Measurements from ENCODE around the gene CA9.
A peak's percentile ranks its signal among the peaks of the same experiment; 100 is the strongest.

Gene CA9

DNA sequence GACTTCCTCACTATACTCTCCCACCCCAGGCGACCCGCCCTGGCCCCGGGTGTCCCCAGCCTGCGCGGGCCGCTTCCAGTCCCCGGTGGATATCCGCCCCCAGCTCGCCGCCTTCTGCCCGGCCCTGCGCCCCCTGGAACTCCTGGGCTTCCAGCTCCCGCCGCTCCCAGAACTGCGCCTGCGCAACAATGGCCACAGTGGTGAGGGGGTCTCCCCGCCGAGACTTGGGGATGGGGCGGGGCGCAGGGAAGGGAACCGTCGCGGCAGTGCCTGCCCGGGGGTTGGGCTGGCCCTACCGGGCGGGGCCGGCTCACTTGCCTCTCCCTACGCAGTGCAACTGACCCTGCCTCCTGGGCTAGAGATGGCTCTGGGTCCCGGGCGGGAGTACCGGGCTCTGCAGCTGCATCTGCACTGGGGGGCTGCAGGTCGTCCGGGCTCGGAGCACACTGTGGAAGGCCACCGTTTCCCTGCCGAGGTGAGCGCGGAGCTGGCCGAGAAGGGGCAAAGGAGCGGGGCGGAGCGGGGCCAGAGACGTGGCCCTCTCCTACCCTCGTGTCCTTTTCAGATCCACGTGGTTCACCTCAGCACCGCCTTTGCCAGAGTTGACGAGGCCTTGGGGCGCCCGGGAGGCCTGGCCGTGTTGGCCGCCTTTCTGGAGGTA, 2.1 kb downstream of the CA9 start:
- no peak for DNase-seq (ENCODE audit: low read depth in 2 of 2)

DNA sequence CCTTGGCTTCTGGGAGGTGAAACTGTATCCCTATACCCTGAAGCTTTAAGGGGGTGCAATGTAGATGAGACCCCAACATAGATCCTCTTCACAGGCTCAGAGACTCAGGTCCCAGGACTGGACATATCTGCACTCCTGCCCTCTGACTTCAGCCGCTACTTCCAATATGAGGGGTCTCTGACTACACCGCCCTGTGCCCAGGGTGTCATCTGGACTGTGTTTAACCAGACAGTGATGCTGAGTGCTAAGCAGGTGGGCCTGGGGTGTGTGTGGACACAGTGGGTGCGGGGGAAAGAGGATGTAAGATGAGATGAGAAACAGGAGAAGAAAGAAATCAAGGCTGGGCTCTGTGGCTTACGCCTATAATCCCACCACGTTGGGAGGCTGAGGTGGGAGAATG, 5.4 kb downstream of the CA9 start:
- DNase-seq (ENCODE audit: low read depth in 2 of 2): no peak

DNA sequence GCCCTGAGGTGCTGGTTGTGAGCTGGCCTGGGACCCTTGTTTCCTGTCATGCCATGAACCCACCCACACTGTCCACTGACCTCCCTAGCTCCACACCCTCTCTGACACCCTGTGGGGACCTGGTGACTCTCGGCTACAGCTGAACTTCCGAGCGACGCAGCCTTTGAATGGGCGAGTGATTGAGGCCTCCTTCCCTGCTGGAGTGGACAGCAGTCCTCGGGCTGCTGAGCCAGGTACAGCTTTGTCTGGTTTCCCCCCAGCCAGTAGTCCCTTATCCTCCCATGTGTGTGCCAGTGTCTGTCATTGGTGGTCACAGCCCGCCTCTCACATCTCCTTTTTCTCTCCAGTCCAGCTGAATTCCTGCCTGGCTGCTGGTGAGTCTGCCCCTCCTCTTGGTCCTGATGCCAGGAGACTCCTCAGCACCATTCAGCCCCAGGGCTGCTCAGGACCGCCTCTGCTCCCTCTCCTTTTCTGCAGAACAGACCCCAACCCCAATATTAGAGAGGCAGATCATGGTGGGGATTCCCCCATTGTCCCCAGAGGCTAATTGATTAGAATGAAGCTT, 6.1 kb downstream of the CA9 start:
- DNase-seq (ENCODE audit: low read depth in 2 of 2): no peak

DNA sequence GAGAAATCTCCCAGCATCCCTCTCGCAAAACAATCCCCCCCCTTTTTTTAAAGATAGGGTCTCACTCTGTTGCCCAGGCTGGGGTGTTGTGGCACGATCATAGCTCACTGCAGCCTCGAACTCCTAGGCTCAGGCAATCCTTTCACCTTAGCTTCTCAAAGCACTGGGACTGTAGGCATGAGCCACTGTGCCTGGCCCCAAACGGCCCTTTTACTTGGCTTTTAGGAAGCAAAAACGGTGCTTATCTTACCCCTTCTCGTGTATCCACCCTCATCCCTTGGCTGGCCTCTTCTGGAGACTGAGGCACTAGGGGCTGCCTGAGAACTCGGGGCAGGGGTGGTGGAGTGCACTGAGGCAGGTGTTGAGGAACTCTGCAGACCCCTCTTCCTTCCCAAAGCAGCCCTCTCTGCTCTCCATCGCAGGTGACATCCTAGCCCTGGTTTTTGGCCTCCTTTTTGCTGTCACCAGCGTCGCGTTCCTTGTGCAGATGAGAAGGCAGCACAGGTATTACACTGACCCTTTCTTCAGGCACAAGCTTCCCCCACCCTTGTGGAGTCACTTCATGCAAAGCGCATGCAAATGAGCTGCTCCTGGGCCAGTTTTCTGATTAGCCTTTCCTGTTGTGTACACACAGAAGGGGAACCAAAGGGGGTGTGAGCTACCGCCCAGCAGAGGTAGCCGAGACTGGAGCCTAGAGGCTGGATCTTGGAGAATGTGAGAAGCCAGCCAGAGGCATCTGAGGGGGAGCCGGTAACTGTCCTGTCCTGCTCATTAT, 6.8 kb downstream of the CA9 start:
- no peak for DNase-seq (ENCODE audit: low read depth in 2 of 2)

DNA sequence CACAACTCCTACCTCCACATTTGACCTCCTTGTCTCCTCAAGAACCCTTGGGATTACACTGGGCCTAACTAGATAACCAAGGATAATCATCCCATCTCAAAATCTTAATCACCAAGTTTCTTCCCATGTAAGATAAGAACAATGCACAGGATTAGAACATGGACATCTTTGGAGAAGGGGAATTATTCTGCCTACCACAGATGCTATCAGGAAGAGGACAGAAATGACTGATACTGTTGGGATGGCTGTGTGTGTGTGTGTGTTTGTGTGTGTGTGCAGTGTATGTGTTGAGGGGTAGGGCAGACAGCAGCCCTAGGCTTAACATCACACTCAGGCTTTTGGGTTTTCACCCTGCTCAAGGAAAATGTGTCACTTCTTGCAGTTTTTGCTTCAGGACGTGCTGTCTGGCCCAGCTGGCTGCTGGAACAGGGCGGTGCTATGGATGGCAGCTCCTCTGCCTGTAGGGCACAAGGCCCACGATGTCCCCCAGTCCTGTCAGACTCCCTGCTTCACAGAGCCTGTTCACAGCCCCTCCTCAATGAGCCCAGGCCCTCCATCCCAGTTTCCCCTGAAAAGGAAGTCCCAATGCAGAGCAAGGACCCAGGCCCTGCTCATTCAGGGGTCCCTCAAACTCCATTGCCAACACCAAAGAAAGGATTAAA, 7.7 kb downstream of the CA9 start:
- no peak for DNase-seq (ENCODE audit: low read depth in 2 of 2)

DNA sequence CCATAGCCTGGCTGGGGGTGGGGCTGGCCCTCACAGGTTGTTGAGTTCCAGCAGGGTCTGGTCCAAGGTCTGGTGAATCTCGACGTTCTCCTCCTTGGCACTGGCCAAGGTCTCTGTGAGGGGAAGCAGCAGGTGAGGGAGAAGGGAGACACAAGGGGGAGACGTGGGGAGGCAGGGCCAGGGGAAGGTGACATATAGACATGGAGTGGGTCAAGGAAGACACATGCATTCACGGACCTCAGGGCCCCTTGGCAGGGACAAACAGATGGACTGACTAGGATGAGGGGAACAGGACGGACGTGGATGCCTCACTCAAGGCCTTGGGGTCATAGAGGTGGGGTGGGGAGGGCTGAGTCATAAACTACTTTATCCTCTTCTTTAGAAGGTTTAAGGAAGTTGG, 8.3 kb downstream of the CA9 start:
- DNase-seq (ENCODE audit: low read depth in 2 of 2): no peak

DNA sequence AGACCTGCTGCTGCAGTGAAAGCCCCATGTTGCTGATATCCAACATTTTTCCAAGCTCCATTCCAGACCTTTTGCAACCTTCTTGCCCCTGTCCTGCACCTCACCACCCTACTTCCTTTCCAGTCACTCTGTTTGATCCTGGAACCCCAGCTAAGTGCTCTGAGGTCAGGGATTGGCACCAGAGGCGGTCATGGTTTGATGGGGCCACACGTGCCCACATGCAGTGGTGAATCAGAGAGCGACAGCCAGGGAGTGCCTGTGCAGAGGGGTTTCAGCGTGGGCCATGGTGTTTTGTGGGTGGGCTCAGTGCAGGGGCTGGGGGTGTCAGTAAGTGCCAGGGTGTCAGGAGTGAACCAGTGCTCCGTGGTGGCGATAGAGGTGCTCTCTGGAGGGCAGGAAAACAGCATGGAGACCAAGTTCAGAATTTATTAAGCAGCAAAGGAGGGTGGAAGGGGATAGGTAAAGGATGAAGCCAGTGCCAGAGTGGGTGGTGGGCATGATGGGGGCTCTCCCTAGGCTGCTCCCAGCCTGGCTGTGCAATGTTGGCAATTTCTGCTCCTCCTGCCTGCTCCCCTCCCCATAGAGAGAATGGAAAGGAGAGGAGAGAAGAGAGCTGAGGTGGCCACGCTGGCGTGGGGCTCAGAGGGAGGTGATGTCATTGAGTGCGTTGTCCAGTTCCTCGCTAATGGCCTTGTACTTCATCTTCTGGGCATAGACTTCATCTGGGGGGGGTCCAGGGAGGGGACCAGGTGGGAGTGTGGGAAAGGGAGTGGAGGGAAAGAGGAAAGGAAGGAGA, 9.0 kb downstream of the CA9 start:
- DNase-seq (ENCODE audit: low read depth in 2 of 2): no peak

DNA sequence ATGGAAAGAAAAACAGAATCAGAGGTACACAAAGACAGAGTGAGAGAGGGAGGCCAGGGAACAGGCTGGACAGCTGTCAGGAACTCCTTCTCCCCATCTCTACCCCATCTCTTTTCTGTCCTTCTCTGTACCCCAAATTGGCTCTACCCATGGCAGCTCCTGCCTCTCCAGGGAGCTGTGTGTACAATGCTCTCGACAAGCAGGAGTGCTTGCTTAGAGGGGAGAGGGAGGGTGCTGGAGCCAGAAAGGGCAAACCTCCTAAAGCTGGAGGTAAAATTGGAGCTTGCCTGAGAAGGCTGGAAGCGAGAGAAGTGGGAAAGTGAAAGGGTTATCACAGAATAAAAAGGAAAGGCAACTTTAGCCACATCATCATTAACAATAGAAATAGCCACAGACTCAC, 9.6 kb downstream of the CA9 start:
- DNase-seq (ENCODE audit: low read depth in 2 of 2): no peak

DNA sequence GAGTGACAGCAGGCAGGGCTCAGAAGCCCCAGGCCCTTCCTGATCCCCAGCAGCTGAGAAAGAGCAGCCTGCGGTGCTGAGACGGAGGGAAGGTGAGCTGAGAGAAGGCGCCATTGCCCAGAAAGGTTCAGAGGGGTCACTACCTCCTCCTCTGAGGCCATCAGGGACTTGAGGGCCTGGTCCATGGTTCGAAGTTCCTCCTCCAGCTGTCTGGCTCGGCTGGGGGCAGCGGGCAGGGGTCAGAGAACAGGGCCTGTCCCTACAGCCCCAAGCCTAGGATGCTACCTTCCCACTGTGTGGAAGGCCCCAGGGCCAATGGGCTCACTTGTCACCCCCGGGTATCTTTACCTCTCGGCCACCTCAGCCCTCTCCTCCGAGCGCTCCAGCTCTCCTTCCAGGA, 11.2 kb downstream of the CA9 start:
- no peak for DNase-seq (ENCODE audit: low read depth in 2 of 2)

DNA sequence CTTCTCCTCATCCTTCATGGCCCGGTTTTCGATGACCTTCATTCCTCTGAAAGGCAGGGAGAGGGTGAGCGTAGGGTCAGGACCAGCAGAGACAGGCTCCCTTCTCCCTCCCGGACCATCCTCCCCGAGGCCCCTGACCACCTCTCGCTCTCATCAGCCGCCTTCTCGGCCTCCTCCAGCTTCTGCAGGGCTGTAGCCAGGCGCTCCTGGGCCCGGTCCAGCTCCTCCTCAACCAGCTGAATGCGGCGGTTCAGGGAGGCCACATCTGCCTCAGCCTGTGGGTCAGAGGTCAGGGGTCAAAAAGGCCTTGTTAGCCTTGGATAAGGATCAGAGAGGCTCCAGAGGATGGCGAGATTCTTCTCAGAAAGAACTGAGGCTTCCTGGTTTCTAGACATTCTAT, 11.8 kb downstream of the CA9 start:
- no peak for DNase-seq (ENCODE audit: low read depth in 2 of 2)

DNA sequence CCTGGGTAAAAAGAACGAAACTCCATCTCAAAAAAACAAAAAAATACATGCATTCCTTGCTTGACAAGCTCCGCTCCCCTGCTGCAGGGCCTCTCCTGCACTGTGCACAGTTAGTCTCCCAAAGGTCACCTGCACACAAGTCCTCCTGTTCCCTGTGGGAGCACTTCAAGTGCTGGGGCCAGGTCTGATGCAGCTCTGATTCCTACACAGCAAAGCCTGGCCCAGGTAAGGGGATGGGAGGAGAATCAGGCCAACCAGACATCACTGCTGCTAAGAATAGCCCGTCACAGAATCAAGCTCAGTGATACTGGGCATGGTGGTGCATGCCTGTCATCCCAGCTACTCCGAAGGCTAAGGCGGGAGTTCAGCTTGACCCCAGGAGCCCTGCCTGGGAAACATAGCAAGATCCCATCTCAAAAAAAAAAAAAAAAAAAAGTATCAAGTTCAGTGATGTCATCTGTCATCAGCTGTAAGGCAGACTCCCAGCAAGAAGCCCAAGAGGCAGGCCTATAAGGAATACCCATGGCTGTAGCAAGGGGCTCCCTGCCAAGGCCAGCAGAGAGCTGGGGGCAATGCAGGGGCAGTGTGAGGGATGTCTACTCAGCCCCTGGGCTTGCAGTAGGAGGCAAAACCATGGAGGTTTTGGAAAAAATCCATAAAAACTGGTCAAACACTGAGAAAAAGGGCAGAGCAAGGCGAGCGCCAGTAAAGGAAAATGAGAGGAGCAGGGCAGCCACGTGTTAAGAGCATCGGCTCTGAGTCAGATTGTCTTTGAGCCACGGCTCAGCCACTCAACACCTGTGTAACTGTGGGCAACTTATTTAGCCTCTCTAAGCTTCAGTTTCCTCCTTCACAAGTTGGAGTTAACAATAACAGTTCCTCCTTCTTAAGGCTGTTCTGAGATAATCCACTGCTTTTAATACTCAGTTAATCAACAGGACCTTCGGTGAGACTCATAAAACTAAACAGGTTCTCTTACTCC, 12.8 kb downstream of the CA9 start:
- no peak for DNase-seq (ENCODE audit: low read depth in 2 of 2)

DNA sequence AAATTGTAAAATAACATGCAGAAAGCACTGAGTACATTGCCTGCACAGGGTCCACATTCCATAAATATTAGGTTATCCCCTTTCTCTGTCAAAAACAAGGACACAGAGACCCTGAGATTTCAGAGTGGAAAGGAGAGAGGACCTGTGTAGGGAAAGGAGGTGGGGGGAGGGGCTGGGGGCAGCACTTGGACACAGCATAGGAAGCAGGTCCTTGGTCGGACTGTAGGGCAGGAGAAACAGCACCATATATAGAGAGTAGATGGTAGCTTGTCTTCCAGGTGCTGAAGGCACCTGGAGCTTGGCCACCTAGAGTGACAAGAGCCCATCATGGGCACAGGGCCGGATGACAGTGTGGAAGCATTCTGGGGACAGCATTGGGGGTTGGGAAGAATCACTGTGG, 13.6 kb downstream of the CA9 start:
- DNase-seq (ENCODE audit: low read depth in 2 of 2): no peak

DNA sequence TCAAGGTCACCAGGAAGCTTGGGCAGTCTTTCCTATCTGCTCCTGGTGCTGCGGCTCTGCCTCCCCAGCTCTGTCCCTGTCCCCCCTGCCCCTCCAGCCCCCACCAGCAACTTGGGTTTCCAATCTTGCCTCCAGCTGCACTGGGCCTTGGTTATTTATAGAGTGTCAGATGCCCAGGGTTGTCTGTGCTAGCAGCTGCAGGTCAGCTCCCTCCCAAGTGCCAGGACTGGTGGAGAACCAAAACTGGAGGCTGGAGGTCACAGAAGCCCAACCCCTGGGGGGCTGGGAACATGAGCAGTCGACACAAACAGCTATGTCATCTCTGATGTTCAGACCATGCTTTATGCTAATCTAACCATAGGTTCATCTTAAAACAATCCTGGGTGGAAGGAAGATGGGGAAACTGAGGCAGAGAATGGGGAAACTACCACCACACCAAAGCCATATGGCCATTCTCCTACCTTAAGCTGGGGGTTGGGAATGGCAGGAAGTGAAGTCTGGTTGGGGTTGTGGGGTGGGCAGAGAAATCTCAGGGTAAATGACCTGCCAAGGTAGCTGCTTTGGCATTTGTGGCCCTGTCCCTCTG, 14.3 kb downstream of the CA9 start:
- no peak for DNase-seq (ENCODE audit: low read depth in 2 of 2)

DNA sequence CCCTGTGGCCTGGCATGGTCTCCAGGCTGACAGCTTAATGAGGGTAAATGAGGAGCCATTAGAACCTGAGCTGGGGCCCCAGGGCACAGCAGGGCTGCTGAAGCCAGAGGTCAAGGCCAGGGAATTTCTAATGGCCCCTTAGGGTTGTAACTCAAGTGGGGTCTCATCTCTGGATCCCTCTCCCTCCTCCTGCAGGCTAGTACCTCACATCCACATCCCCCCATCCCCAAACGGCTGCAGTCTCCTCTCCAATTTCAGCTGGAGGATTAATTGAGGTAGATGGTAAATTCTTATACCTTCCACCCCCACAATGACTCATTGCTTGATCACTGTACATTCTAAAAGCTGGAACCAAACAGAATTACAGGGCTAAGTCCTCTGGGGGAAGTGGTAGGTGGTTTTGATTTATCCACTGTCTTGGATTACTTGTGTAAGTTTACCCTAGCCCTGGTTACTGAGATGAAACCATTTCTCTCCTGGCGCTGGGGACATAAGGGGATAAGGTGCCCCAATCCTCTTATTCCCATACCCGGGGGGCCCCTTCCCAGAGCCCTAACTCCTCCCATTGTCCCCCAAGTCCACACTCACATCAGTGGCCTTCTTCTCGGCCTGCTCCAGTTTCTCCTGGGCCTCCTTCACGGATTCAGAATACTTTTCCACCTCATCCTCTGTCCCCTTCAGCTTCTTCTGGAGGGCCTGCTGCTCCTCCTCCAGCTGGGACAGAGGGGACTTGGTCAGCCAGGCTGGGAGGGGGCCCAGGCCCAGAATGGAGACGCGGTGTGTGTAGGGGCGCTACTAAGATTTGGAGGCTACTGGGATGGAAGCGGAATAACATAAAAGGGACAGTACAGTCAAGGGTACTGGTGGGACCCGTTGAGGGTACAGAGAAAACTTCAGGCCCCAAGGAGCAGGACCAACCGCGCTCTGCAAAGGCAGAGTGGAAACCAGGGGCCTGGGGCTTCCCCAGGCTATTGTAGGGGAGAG, 15.1 kb downstream of the CA9 start:
- DNase-seq (ENCODE audit: low read depth in 2 of 2): no peak

DNA sequence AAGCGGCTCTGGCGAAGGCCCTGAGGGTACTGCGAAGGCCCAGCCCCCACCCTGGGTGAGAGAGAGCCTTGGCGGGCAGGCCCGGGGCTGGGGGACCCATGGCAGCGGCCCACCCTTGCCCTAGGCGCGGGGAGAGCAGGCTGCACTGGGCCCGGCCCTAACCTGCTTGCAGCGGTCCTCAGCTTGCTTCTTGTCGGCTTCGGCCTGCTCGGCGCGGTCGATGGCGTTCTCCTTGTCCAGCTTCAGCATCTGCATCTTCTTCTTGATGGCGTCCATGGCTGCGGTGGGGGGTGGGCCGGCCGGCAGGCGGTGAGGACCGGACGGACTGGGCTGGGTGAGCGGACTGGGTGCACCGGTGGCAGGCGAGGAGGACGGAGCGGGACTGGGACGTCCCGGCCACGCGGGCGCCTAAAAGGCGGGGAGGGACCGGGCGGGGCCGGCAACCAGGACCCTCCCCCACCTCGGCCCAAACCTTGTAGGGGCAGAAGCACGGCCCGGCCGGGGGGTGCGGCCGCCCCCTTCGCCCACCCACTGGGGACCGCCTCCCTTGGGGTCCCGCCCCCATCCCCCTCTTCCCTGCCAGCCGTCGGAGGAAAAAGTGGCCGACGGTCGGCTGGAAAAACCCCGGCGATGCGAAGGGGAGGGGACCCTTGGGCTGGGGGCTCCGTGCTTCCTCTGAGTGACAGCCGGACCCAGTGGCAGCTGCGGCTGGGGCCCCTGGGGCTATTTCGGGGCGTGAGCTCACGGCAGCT, 16.0 kb downstream of the CA9 start, which contains the start of gene TPM2:
TPM2 (minus strand) TSS at position 384 of the 752 bp plus-strand sequence; CDS start at position 276, 108 bp downstream.
- DNase-seq (ENCODE audit: low read depth in 2 of 2): no peak

DNA sequence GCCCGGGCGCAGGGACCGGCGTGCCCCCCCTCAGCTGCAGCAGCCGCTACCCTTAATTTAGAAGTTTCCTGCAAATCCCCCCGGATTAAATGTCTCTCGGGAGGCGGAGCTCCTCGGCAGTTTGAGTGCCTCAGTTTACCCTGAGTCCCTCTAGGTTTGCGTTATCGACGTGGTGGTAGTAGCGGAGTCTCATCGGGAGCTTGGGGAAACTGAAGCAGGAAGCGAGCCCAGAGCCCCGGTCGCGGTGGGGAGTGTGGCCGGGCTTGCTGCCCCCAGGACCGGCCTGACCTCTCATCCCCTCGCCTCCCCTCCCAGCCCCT, 16.5 kb downstream of the CA9 start:
- no peak for DNase-seq (ENCODE audit: low read depth in 2 of 2)

DNA sequence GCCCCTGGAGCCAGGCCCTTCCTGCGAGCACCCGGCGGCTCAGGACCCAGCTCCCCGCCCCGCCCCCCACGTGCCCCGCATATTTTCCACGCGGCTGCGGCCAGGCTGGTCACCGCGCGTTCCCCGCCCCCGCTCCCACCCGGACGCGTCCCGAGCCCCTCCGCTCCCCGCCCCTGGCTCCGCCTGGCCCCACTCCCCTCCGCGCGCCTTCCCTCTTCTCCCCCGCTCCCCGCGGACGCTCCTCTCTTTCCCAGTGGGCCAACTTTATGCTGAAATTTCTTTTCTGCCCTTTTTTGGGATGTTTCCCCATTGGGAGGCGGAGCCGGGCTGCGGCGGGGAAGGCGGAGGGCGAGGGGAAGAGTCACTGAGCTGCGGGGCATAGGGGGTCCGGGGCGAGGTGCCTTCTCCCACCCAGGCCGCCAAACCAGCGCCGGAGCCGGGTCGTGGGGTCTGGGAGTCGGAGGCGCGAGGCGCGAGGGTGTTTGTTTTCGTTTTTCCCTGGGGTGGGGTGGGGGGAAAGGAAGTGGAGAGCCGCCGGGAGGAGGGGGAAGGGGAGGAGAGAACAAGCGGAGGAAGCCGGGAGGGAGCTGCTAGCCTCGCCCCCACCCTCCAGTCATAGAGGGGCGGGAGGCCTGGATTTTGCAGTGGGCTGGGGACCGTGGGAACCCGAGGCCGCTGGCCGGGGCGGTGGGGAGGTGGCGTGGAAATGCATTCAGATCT, 17.0 kb downstream of the CA9 start:
- peak in 1 of 2 donors; percentile 36 for DNase-seq (ENCODE audit: low read depth in 2 of 2)

DNA sequence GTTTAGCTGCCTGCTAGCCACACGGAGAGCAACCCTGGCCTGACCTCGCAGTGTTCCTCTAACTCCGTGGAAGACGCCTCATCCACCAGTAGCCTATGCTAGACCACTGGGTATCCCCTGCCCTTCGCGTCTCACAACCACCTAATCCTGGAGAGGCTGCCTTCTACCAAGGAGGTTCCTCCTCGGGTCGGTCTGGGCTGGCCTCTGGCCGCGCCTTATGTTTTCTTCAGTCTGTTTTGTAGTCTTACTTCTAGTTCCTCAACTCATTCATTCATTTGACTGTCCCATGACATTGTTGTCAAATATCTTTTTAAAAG, 17.6 kb downstream of the CA9 start:
- no peak for DNase-seq (ENCODE audit: low read depth in 2 of 2)

Measured in stimulated activated CD4-positive, alpha-beta T cell treated with anti-CD3 and anti-CD28 coated beads, Interleukin-1b, Interleukin-23, amount 100 ng/mL, for 4 hours (primary cell).